ENCODE data around the gene EHF.

EHF gene

DNA sequence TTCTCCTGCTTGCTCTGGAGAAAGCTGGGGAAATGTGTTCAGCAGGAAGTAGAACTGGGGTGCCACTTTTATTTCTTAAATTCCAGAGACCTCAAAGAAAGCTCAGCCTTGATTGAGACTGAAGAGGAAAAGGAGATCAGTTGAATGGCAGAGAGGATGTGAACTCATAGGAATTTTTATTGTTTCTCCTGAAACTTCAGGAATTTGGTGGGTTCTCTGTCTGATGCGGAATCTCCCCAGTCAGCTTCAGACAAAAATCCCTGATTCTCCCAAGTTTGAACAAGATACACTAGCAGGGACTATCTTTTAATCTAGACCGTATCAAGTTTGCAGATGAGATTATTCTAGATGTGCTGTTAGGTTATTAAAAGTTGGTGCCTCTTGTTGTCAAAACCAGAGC is 23.0 kb downstream of the EHF start:
- no peak for TF ChIP-seq CTCF (conservative IDR thresholded peaks at IDR 0.05)
- H3K27ac ChIP-seq = peak overlapping the region; percentile 100; the same call in 1 of the 2 replicates

DNA sequence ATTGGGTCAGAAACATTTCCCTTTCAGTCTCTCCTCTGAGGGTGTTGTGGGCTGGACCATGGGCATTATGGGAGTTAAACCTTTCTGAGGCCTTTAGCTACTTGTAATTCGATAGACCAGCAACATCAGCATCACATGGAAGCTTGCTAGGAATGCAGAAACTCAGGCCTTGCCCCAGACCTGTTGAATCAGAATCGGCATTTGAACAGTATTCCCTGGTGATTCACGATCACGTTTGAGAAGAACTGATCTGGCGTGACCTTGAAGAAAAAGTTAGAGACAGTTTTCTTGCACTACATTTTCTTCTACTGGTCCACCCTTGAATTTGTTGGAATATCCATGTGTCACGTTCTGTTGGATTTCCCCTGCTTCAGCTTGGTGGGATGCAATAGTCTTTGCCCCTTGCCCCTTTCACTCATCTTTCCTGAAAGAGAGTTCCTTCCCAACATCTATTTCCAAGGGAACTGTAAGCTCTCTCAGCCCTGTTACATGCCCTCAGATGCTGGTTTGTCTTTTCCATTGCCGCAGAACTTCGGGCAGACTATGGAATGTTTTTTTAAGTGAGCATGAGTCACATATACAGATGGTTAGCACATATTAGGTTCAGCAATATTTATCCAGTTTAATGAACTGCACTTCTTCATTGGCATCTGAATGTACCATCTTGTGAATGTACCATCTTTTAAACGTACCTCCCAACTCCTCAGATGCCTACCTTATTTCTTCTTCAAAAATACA is 23.9 kb downstream of the EHF start:
- no peak for TF ChIP-seq CTCF (conservative IDR thresholded peaks at IDR 0.05)

DNA sequence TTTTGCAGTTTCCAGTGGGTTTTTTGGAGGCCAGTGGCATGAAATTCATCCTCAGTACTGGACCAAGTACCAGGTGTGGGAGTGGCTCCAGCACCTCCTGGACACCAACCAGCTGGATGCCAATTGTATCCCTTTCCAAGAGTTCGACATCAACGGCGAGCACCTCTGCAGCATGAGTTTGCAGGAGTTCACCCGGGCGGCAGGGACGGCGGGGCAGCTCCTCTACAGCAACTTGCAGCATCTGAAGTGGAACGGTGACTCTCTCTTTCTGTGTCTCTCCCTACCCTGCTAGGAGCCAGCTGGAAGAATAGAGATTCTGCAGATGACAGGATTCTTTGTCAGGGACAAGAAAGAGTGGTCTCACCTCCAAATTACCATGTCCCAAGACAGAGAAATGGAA is 25.5 kb downstream of the EHF start:
- no peak for TF ChIP-seq CTCF (conservative IDR thresholded peaks at IDR 0.05)
- H3K27ac ChIP-seq = no peak overlapping the region

More for the DNA sequence above, 23.9 kb downstream of the EHF start:
- H3K27ac ChIP-seq = peak overlapping the region; percentile 100; the same call in 1 of the 2 replicates

GRCh38 chr11:34647131-34647530 is 26.2 kb downstream of the EHF start:
- no peak for TF ChIP-seq CTCF (conservative IDR thresholded peaks at IDR 0.05)
- no peak overlapping the region for H3K27ac ChIP-seq

- no peak overlapping the region for H3K27ac ChIP-seq
- no peak for TF ChIP-seq CTCF (conservative IDR thresholded peaks at IDR 0.05)
These were observed 26.6 kb downstream of the EHF start for GRCh38 chr11:34647532-34647931.

GRCh38 chr11:34648036-34648435 is 27.1 kb downstream of the EHF start:
- no peak for TF ChIP-seq CTCF (conservative IDR thresholded peaks at IDR 0.05)
- peak overlapping the region; percentile 32; the same call in 1 of the 2 replicates for H3K27ac ChIP-seq

GRCh38 chr11:34649597-34649996 is 28.7 kb downstream of the EHF start:
- peak overlapping the region; percentile 32 for H3K27ac ChIP-seq
- no peak for TF ChIP-seq CTCF (conservative IDR thresholded peaks at IDR 0.05)
